Measurements from ENCODE around the gene TMEM171.

DNA sequence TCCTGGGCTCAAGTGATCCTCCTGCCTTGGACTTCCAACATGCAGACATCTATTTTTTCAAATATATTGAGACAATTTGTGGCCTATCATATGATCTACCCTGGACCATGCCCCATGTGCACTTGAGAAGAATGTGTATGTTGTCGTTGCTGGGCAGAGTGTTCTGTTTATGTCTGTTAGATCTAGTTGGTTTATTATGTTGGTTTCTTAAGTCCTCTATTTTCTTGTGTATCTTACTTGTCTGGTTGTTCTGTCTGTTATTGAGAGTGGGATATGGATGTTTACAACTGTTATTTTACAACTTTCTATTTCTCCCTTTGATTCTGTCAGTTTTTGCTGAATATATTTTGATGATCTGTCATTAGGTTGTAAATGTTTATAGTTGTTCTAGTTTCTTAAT lies 10.2 kb upstream of the TMEM171 start:
- TF ChIP-seq POLR2A (IDR thresholded peaks at IDR 0.05) (no peak), CTCF (IDR thresholded peaks at IDR 0.05) (no peak)

Measured in esophagus squamous epithelium (tissue), 4 donors.